AG09319 (cell line): Measurements from ENCODE around the gene DCAF8.

ENCODE experiments used
- DNase-seq: peaks from one replicate; pipeline ENCODE4 v3.0.0-alpha.2; 2010; ENCODE audit warnings: low read depth; ENCODE audit errors: extremely low read depth
- CTCF ChIP-seq: IDR thresholded peaks from 2 replicates; pipeline ENCODE4 v1.5.1; 2011; ENCODE audit warnings: low read depth, mild to moderate bottlenecking, inconsistent platforms, low read length, moderate library complexity

The DCAF8 gene

GRCh38 chr1:160197231-160197630, 65.1 kb downstream of the DCAF8 start:
- TF ChIP-seq CTCF: no peak
- DNase-seq: no peak

DNA sequence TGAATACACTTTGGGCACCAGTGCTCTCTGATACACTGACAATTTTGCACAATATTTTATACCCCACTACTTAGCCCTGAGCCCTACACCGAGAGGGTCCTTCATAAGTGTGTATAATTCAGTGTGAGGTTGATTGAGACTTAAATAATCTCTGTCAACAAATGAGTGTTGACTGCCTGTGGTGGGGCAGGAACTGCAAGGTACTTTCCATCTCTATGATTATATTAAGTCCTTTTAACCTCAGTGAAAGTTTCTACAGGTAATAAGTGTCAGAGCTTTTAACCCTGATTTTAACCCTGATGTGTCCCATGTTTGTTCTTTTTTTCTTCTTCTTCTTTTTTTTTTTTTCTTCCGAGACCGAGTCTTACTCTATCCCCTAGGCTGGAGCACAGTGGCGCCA, 66.2 kb downstream of the DCAF8 start:
- TF ChIP-seq CTCF: no peak
- DNase-seq: no peak

DNA sequence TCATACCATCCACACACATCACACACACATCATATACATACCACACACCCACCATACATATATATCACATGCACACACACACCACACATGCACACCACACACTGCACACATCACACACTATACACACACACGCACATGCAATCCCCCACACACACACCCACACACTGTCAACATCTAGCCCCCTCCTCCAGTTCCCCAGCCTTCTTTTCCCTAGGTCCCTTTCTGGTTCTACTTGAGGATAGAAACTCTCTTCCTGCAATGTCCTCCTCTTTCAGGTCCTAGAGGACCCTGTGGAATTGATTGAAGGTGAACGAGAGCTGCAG, 67.7 kb downstream of the DCAF8 start:
- no peak for DNase-seq
- no peak for TF ChIP-seq CTCF

DNA sequence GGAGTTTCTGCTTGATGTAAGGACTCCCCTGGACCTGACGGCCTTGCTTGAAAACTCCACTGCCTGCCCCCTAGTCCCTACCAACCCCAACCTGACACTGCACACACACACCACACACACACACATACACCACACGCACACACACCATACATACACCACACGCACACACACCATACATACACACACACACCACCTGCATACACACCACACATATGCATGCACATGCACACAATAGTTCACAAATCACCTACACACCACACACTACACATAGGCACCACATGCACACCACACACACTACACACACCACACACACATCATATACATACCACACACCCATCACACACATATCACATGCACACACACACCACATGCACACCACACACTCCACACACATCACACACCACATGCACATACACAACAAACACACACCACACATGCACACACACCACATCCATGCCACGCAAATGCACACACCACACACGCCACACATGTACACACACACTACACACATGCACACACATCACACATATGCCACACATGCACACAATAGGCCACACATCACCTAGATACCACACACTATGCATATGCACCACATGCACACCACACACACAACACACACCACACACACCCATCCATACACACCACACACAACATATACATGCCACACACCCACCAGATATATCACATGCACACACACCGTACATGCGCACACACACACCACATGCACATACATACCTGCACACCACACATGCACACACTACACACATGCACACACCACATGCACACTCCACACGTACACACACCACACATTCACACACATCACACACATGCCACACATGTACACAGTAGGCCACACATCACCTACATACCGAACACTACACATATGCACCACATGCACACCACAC, 68.3 kb downstream of the DCAF8 start:
- no peak for TF ChIP-seq CTCF

GRCh38 chr1:160193091-160193819, 69.1 kb downstream of the DCAF8 start:
- DNase-seq: peak; percentile 71
- peak; percentile 96 for TF ChIP-seq CTCF

More for the DNA sequence above, 68.3 kb downstream of the DCAF8 start:
- no peak for DNase-seq

GRCh38 chr1:160192234-160192633, 70.1 kb downstream of the DCAF8 start:
- no peak for TF ChIP-seq CTCF
- DNase-seq: no peak

GRCh38 chr1:160191756-160192155, 70.6 kb downstream of the DCAF8 start:
- no peak for DNase-seq
- TF ChIP-seq CTCF: no peak
